A673 (cell line): ENCODE measurements around the gene CPTP. TPM values are rescaled to one million over a fixed set of nuclear protein-coding genes. Genes with fewer than 3 reads are reported as not detected.

Source experiments
- BruUV-seq: library from RNA; stranded (reverse); fragments of 400-500 nt; replicated peaks from 2 replicates; lab custom pipeline; 2021; lab: Mats Ljungman, UMichigan
- CTCF ChIA-PET: fragments of 300-600 bp; sonication (Branson Sonifier 250); formaldehyde crosslinking; loops from one replicate; lab custom pipeline; 2022; ENCODE audit warnings: antibody characterized with exemption; lab: Charles Lee
- POLR2A ChIA-PET: fragments of 300-600 bp; sonication (Branson Sonifier 250); formaldehyde crosslinking; loops from one replicate; lab custom pipeline; 2022; ENCODE audit warnings: antibody characterized with exemption; ENCODE audit not compliant: low non-redundant PET; lab: Charles Lee
- DNase-seq: peaks from one replicate; pipeline ENCODE4 v3.0.0-alpha.2; 2015; ENCODE audit warnings: low spot score
- H3K27ac ChIP-seq: fragments of 200-600 bp; sonication (generic); 2 replicates; pipeline ENCODE4 v1.5.1; 2016; ENCODE audit warnings: mixed run types, low read depth, mild to moderate bottlenecking, mixed read lengths, antibody characterized with exemption, low read length; ENCODE audit not compliant: poor library complexity, severe bottlenecking
- H3K27me3 ChIP-seq: fragments of 200-600 bp; sonication (generic); replicated peaks from 2 replicates; pipeline ENCODE4 v1.6.1; 2017; ENCODE audit warnings: mixed run types, low read depth, mild to moderate bottlenecking, mixed read lengths, antibody characterized with exemption, low read length; ENCODE audit not compliant: insufficient read depth, poor library complexity
- H3K36me3 ChIP-seq: fragments of 200-600 bp; sonication (generic); 2 replicates; pipeline ENCODE4 v1.6.1; 2016; ENCODE audit warnings: mixed run types, mild to moderate bottlenecking, mixed read lengths, antibody characterized with exemption, low read length; ENCODE audit not compliant: insufficient read depth, poor library complexity, severe bottlenecking
- H3K4me1 ChIP-seq: fragments of 200-600 bp; sonication (generic); 2 replicates; pipeline ENCODE4 v1.6.1; 2017; ENCODE audit warnings: mixed run types, mild to moderate bottlenecking, mixed read lengths, antibody characterized with exemption, low read length; ENCODE audit not compliant: insufficient read depth, poor library complexity, severe bottlenecking
- H3K4me3 ChIP-seq: fragments of 200-600 bp; sonication (generic); 2 replicates; pipeline ENCODE4 v1.5.1; 2016; ENCODE audit warnings: low read depth, mixed run types, mild to moderate bottlenecking, mixed read lengths, low read length; ENCODE audit not compliant: poor library complexity, severe bottlenecking
- H3K9me3 ChIP-seq: fragments of 200-600 bp; sonication (generic); 2 replicates; pipeline ENCODE4 v1.6.1; 2016; ENCODE audit warnings: mixed run types, low read depth, mild to moderate bottlenecking, mixed read lengths, antibody characterized with exemption, low read length; ENCODE audit not compliant: poor library complexity, severe bottlenecking
- CTCF ChIP-seq: fragments of 300-800, 200-600 bp; sonication (generic); conservative IDR thresholded peaks from 2 replicates; pipeline ENCODE4 v1.5.1; 2017; ENCODE audit warnings: low read depth, mild to moderate bottlenecking, antibody characterized with exemption, low read length, moderate library complexity, mixed read lengths
- EZH2 ChIP-seq: fragments of 200-600 bp; sonication (generic); IDR thresholded peaks from 2 replicates; pipeline ENCODE4 v1.6.1; 2017; ENCODE audit warnings: borderline replicate concordance, low read depth, mild to moderate bottlenecking, mixed read lengths, antibody characterized with exemption, low read length; ENCODE audit not compliant: poor library complexity, severe bottlenecking
- intact Hi-C: fragments of 100-400 bp; cut with micrococcal nuclease; formaldehyde crosslinking; loops from one replicate; pipeline ENCODE4 v1.10.0; 2022; ENCODE audit not compliant: unreplicated experiment
- total RNA-seq: library from RNA; stranded (reverse); gene quantifications from 2 replicates; pipeline ENCODE4 v1.2.3, GENCODE V29; 2021

CPTP gene
- total RNA-seq, 1 experiment from 2014 or later, result 17.0 TPM

- Histone ChIP-seq H3K27me3 (no peaks in the 10 kb centered on the region), H3K27ac (no peak overlapping the region), H3K36me3 (no peaks in the 10 kb centered on the region), H3K4me3 (no peak overlapping the region), H3K9me3 (no peaks in the 10 kb centered on the region), H3K4me1 (peaks cover 4% of the 10 kb centered on the region)
- TF ChIP-seq EZH2 (no peak), CTCF (no peak)
- no peak for DNase-seq
- POLR2A ChIA-PET, result no interaction called here
- no TSS peak for BruUV-seq
- intact Hi-C loops, result no loop called here
- CTCF ChIA-PET, result interaction anchor here (0.9 kb wide), 1 partner anchor 13 kb away, joined by 6 read pairs; no protein-coding TSS in a partner anchor
Measured at GRCh38 chr1:1278620-1279019, 46.0 kb upstream of the CPTP start.

- no peak for DNase-seq
- Histone ChIP-seq H3K27me3 (no peaks in the 10 kb centered on the region), H3K9me3 (no peaks in the 10 kb centered on the region), H3K36me3 (no peaks in the 10 kb centered on the region), H3K27ac (no peak overlapping the region), H3K4me3 (no peak overlapping the region), H3K4me1 (peaks cover 4% of the 10 kb centered on the region)
- CTCF ChIA-PET, result interaction anchor here (0.9 kb wide), 1 partner anchor 12 kb away, joined by 6 read pairs; no protein-coding TSS in a partner anchor
- TF ChIP-seq EZH2, result no peak
- no peak for TF ChIP-seq CTCF
- no TSS peak for BruUV-seq
- intact Hi-C loops, result no loop called here
- POLR2A ChIA-PET, result no interaction called here
Measured at GRCh38 chr1:1279028-1279427, 45.6 kb upstream of the CPTP start.

GRCh38 chr1:1280782-1281481 lies 43.7 kb upstream of the CPTP start:
- H3K4me3 ChIP-seq, result no peak overlapping the region
- no peak for DNase-seq
- intact Hi-C loops, result no loop called here
- no peaks in the 10 kb centered on the region for H3K4me1 ChIP-seq
- H3K9me3 ChIP-seq, result no peaks in the 10 kb centered on the region
- H3K36me3 ChIP-seq, result no peaks in the 10 kb centered on the region
- no TSS peak for BruUV-seq
- H3K27me3 ChIP-seq, result no peaks in the 10 kb centered on the region
- H3K27ac ChIP-seq, result no peak overlapping the region
- TF ChIP-seq EZH2, result no peak
- TF ChIP-seq CTCF, result no peak
- ChIA-PET CTCF (no interaction called here), POLR2A (no interaction called here)
